Ishikawa (cell line): ENCODE data around the gene TES.

Source experiments
- CEBPB ChIP-seq: IDR thresholded peaks from 2 replicates; pipeline ENCODE4 v1.6.1; 2012
- CREB1 ChIP-seq: IDR thresholded peaks from 2 replicates; pipeline ENCODE4 v1.6.1; 2012; ENCODE audit warnings: low read depth
- EGR1 ChIP-seq: IDR thresholded peaks from 2 replicates; pipeline ENCODE4 v1.6.1; 2012
- EP300 ChIP-seq: IDR thresholded peaks from 2 replicates; pipeline ENCODE4 v1.6.1; 2012; ENCODE audit warnings: borderline replicate concordance
- FOXM1 ChIP-seq: IDR thresholded peaks from 2 replicates; pipeline ENCODE4 v1.6.1; 2012; ENCODE audit warnings: low read depth, borderline replicate concordance
- NFIC ChIP-seq: IDR thresholded peaks from 2 replicates; pipeline ENCODE4 v1.6.1; 2012
- REST ChIP-seq: IDR thresholded peaks from 2 replicates; pipeline ENCODE4 v1.6.1; 2012; ENCODE audit warnings: low read depth, mild to moderate bottlenecking
- TCF12 ChIP-seq: IDR thresholded peaks from 2 replicates; pipeline ENCODE4 v1.6.1; 2012; ENCODE audit warnings: low read depth
- YY1 ChIP-seq: IDR thresholded peaks from 2 replicates; pipeline ENCODE4 v1.6.1; 2012; ENCODE audit warnings: low read depth
- ZBTB7A ChIP-seq: IDR thresholded peaks from 2 replicates; pipeline ENCODE4 v1.6.1; 2012; ENCODE audit warnings: low read depth
- TF ChIP-seq, protein P1 (sequence below): IDR thresholded peaks from 2 replicates; pipeline ENCODE4 v1.6.1; 2012

GRCh38 chr7:116284390-116284789 lies 74.1 kb downstream of the TES start:
- TF ChIP-seq EGR1, result no peak
- no peak for TF ChIP-seq NFIC
- no peak for TF ChIP-seq YY1
- TF ChIP-seq CEBPB, result no peak
- no peak for TF ChIP-seq CREB1
- no peak for TF ChIP-seq REST
- TF ChIP-seq, protein P1, sequence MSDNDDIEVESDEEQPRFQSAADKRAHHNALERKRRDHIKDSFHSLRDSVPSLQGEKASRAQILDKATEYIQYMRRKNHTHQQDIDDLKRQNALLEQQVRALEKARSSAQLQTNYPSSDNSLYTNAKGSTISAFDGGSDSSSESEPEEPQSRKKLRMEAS, result no peak
- TF ChIP-seq EP300, result no peak
- TF ChIP-seq ZBTB7A, result no peak
- no peak for TF ChIP-seq FOXM1
- TF ChIP-seq TCF12, result no peak
